ENCODE measurements around the gene NAGPA. TPM values are rescaled to one million over a fixed set of nuclear protein-coding genes. Genes with fewer than 3 reads are reported as not detected.
A peak's percentile ranks its signal among the peaks of the same experiment; 100 is the strongest.

Gene NAGPA
- total and polyA plus RNA-seq, 2 of the 13 experiments (the other 11 are each of a cell fraction or from before 2014, with no cell fraction given), result 27.1 to 60.3 TPM

- TF ChIP-seq, protein P1, sequence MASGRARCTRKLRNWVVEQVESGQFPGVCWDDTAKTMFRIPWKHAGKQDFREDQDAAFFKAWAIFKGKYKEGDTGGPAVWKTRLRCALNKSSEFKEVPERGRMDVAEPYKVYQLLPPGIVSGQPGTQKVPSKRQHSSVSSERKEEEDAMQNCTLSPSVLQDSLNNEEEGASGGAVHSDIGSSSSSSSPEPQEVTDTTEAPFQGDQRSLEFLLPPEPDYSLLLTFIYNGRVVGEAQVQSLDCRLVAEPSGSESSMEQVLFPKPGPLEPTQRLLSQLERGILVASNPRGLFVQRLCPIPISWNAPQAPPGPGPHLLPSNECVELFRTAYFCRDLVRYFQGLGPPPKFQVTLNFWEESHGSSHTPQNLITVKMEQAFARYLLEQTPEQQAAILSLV (CRISPR knock-in tag; IDR thresholded peaks at IDR 0.05; ENCODE audit: borderline replicate concordance), result peak; percentile 89
- TF ChIP-seq THRA (CRISPR knock-in tag; IDR thresholded peaks at IDR 0.05; ENCODE audit: borderline replicate concordance) (0 out of 2 replicates have a peak, but pooled peaks have one; percentile 63), MTF2 (CRISPR knock-in tag; IDR thresholded peaks at IDR 0.05; ENCODE audit: borderline replicate concordance) (peak; percentile 59; the same call in 1 of the 2 replicates), SSRP1 (CRISPR knock-in tag; IDR thresholded peaks at IDR 0.05) (no peak), ATF6 (CRISPR knock-in tag; conservative IDR thresholded peaks at IDR 0.05) (no peak; the same call in 1 of the 2 replicates), PAX8 (CRISPR knock-in tag; IDR thresholded peaks at IDR 0.05; ENCODE audit: borderline replicate concordance) (no peak), GFI1 (CRISPR knock-in tag; IDR thresholded peaks at IDR 0.05; ENCODE audit: borderline replicate concordance) (peak; percentile 78; the same call in 1 of the 2 replicates), HOXA7 (CRISPR knock-in tag; IDR thresholded peaks at IDR 0.05) (peak; percentile 93; the same call in 1 of the 2 replicates), MAFF (IDR thresholded peaks at IDR 0.05; ENCODE audit: low read depth, low read length) (no peak), ADNP (CRISPR knock-in tag; IDR thresholded peaks at IDR 0.05) (0 out of 2 replicates have a peak, but pooled peaks have one; percentile 37), ZFP37 (CRISPR knock-in tag; IDR thresholded peaks at IDR 0.05; ENCODE audit: borderline replicate concordance) (peak; percentile 84; the same call in 1 of the 2 replicates), SALL1 (CRISPR knock-in tag; IDR thresholded peaks at IDR 0.05) (peak; percentile 94), ZNF724P (CRISPR knock-in tag; IDR thresholded peaks at IDR 0.05; ENCODE audit: borderline replicate concordance) (no peak), ZNF362 (CRISPR knock-in tag; IDR thresholded peaks at IDR 0.05; ENCODE audit: borderline replicate concordance) (peak; percentile 81; the same call in 1 of the 2 replicates), ZNF12 (CRISPR knock-in tag; IDR thresholded peaks at IDR 0.05) (peak; percentile 77; the same call in 1 of the 2 replicates)
- TF ChIP-seq, protein P2, sequence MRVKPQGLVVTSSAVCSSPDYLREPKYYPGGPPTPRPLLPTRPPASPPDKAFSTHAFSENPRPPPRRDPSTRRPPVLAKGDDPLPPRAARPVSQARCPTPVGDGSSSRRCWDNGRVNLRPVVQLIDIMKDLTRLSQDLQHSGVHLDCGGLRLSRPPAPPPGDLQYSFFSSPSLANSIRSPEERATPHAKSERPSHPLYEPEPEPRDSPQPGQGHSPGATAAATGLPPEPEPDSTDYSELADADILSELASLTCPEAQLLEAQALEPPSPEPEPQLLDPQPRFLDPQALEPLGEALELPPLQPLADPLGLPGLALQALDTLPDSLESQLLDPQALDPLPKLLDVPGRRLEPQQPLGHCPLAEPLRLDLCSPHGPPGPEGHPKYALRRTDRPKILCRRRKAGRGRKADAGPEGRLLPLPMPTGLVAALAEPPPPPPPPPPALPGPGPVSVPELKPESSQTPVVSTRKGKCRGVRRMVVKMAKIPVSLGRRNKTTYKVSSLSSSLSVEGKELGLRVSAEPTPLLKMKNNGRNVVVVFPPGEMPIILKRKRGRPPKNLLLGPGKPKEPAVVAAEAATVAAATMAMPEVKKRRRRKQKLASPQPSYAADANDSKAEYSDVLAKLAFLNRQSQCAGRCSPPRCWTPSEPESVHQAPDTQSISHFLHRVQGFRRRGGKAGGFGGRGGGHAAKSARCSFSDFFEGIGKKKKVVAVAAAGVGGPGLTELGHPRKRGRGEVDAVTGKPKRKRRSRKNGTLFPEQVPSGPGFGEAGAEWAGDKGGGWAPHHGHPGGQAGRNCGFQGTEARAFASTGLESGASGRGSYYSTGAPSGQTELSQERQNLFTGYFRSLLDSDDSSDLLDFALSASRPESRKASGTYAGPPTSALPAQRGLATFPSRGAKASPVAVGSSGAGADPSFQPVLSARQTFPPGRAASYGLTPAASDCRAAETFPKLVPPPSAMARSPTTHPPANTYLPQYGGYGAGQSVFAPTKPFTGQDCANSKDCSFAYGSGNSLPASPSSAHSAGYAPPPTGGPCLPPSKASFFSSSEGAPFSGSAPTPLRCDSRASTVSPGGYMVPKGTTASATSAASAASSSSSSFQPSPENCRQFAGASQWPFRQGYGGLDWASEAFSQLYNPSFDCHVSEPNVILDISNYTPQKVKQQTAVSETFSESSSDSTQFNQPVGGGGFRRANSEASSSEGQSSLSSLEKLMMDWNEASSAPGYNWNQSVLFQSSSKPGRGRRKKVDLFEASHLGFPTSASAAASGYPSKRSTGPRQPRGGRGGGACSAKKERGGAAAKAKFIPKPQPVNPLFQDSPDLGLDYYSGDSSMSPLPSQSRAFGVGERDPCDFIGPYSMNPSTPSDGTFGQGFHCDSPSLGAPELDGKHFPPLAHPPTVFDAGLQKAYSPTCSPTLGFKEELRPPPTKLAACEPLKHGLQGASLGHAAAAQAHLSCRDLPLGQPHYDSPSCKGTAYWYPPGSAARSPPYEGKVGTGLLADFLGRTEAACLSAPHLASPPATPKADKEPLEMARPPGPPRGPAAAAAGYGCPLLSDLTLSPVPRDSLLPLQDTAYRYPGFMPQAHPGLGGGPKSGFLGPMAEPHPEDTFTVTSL (CRISPR knock-in tag; IDR thresholded peaks at IDR 0.05; ENCODE audit: borderline replicate concordance), result no peak; the same call in 1 of the 2 replicates
Observed at GRCh38 chr16:5033256-5034166, at the start of gene NAGPA (continued).

Data from HepG2 (cell line).